G401.6 (cell line): Measurements from ENCODE around the gene ABCC2.
"Not testable (repeated sequence)": the region's sequence is repeated elsewhere in the genome, so short reads cannot be mapped to it uniquely, and the experiment has no call there.

Source experiments
- FAIRE-seq: peaks from 2 replicates; lab custom pipeline; 2012; peaks lifted over from hg19 to GRCh38; lab: Jason Lieb, UNC

Gene ABCC2

GRCh38 chr10:99809931-99810615 is 27.6 kb downstream of the ABCC2 start:
- no peak for FAIRE-seq

GRCh38 chr10:99812177-99812576 is 29.7 kb downstream of the ABCC2 start:
- FAIRE-seq = no peak

- no peak for FAIRE-seq
These were observed 31.7 kb downstream of the ABCC2 start for GRCh38 chr10:99814143-99814542.

- no peak for FAIRE-seq
These were observed 33.2 kb downstream of the ABCC2 start for GRCh38 chr10:99815621-99816020.

GRCh38 chr10:99827936-99828335 is 45.5 kb downstream of the ABCC2 start:
- no peak for FAIRE-seq

GRCh38 chr10:99828464-99828863 is 46.0 kb downstream of the ABCC2 start:
- FAIRE-seq = no peak

GRCh38 chr10:99832439-99832838 is 50.0 kb downstream of the ABCC2 start:
- FAIRE-seq = no peak

- no peak for FAIRE-seq
These were observed 52.0 kb downstream of the ABCC2 start for GRCh38 chr10:99834410-99834809.

- FAIRE-seq = no peak
These were observed 53.5 kb downstream of the ABCC2 start for GRCh38 chr10:99835947-99836346.

- FAIRE-seq = no peak
These were observed 54.3 kb downstream of the ABCC2 start for GRCh38 chr10:99836711-99837110.

- FAIRE-seq = not testable (repeated sequence)
These were observed 58.4 kb downstream of the ABCC2 start for GRCh38 chr10:99840859-99841258.

GRCh38 chr10:99841746-99842145 is 59.3 kb downstream of the ABCC2 start:
- no peak for FAIRE-seq

- FAIRE-seq = no peak
These were observed 60.9 kb downstream of the ABCC2 start for GRCh38 chr10:99843310-99843709.

- FAIRE-seq = no peak
These were observed 62.1 kb downstream of the ABCC2 start for GRCh38 chr10:99844433-99844955.

GRCh38 chr10:99845837-99846382 is 63.5 kb downstream of the ABCC2 start:
- peak; percentile 94 for FAIRE-seq

GRCh38 chr10:99849057-99849456 is 66.6 kb downstream of the ABCC2 start:
- FAIRE-seq = no peak

- FAIRE-seq = no peak
These were observed 67.1 kb downstream of the ABCC2 start for GRCh38 chr10:99849536-99849935.

- FAIRE-seq = no peak
These were observed 67.8 kb downstream of the ABCC2 start for GRCh38 chr10:99850021-99850766.

- no peak for FAIRE-seq
These were observed 68.4 kb downstream of the ABCC2 start for GRCh38 chr10:99850767-99851340.

- no peak for FAIRE-seq
These were observed 69.4 kb downstream of the ABCC2 start for GRCh38 chr10:99851825-99852224.

GRCh38 chr10:99852481-99853213 is 70.2 kb downstream of the ABCC2 start:
- FAIRE-seq = no peak

GRCh38 chr10:99853655-99854054 is 71.2 kb downstream of the ABCC2 start:
- no peak for FAIRE-seq
